GM12872 (cell line): ENCODE results near the gene PRPF4.

Source experiments
- CTCF ChIP-seq: IDR thresholded peaks from 3 replicates; pipeline ENCODE4 v1.5.1; 2011; ENCODE audit warnings: low read depth, mild to moderate bottlenecking, low read length, moderate library complexity; ENCODE audit not compliant: insufficient read depth

Gene PRPF4

DNA sequence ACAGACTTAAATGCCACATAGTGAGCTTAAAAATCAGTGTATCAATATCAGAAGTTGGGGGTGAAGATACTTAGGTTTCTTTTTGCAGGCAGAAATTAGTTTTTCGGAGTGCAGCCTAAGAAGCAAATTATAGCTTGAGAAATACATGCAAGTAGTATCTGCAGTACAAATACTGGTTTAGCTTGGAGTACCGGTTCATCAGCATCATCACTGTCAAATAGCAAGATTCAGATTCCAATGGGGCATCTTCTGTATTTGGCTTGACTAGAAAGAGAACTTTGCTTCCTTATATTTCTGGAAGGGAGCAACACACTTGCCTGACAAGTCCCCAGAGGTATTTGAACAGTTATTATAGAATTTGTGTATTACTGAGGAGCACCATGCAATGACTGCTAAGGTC is 34.3 kb upstream of the PRPF4 start:
- no peak for TF ChIP-seq CTCF

- TF ChIP-seq CTCF = no peak
These were observed 30.9 kb upstream of the PRPF4 start for GRCh38 chr9:113244556-113244955.

DNA sequence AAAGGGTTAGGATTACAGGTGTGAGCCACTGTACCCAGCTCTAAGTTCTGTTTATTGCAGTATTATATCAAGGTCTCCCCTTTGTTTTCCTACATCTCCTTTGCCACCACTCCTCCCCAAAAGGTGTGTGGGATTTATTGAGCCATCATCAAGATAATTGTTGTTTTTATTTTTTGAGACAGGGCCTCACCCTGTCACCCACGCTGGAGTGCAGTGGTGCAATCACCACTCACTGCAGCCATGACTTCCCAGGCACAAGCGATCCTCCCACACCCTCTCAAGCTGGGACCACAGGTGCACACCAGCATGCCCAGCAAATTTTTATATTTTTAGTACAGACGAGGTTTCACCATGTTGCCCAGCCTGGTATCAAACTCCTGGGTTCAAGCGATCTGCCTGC is 29.6 kb upstream of the PRPF4 start:
- TF ChIP-seq CTCF = no peak

- TF ChIP-seq CTCF = no peak
These were observed 28.5 kb upstream of the PRPF4 start for GRCh38 chr9:113246928-113247327.

DNA sequence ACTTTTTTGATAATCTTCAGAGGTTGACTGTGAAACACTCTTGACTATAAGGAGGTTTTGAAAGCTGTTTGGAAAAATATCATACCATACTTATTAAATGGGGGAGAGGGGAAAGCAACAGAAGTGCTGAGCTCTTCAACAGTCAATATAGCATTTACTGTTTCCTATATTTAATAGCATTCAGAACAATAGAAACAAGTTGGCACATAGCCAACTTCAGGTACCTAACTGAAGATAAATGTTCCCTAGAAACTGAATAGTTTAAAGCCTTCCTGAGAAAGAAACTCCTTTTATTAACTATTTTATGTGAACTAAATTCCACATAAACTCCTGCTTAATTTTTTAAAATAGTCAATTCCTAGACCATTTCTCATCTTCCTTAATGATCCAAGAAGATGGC is 27.8 kb upstream of the PRPF4 start:
- no peak for TF ChIP-seq CTCF

DNA sequence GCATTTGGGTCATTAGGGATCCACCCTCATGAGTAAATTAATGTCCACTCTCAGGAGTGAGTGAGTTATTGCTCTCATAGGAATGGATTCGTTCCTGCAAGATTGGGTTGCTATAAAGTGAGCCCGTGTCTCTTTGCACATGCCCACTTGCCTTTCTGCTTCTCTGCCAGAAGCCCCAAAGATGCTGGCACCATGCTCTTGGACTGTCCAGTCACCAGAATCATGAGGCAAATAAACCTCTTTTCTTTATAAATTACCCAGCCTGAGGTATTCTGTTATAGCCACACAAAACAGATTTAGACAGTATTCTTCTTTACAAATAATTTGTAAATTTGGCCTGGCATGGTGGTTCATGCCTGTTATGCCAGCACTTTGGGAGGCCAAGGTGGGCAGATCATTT is 24.7 kb upstream of the PRPF4 start:
- no peak for TF ChIP-seq CTCF

DNA sequence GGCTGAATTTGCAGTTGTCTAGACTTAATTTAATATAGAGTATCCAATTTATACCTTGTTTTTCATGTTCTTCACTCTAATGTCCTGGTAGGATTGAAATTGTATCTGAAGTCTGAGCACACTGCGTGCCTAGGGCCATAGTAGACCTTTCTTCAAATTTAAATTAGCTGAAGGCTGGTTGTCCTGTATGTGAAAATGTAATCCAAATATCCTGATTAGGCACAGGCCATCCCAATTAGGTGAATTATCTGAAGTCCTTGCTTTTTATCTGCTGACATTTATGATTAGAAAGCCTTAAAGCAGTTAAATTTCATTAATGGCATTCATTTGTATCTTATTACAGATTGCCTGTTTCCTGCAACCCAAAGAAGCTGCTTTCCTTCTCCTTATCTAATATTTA is 20.5 kb upstream of the PRPF4 start:
- TF ChIP-seq CTCF = no peak

GRCh38 chr9:113255438-113255837 is 20.0 kb upstream of the PRPF4 start:
- no peak for TF ChIP-seq CTCF
